Activated naive CD4-positive, alpha-beta T cell treated with anti-CD3 and anti-CD28 coated beads, Interleukin-2, amount 50 U/mL, for 16 hours (primary cell): Measurements from ENCODE around the gene ASAP2.

Experiments used
- DNase-seq: peaks from one replicate; pipeline ENCODE4 v3.0.0-alpha.2; 2020

Gene ASAP2

GRCh38 chr2:9300214-9300613, 93.6 kb downstream of the ASAP2 start:
- no peak for DNase-seq

- no peak for DNase-seq
These were observed 94.3 kb downstream of the ASAP2 start for GRCh38 chr2:9300829-9301453.

DNA sequence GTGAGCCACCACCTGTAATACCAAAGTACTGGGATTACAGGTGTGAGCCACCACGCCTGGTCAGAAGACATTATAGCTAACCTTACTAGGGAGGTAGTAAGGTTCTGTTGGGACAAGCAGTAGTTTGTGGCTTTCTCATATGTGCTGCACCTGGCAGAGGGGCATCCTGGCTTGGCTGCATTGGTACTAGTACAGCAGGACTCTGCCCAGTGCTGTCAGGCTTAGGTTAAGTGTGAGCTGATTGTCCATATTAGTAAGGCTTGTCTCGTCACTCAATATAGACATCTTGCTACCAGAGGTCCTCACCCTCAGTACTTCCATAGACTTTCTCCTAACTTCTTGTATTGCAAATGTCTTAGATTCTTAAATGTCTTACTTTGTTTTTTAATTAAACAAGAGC, 96.1 kb downstream of the ASAP2 start:
- no peak for DNase-seq

- DNase-seq: no peak
These were observed 97.1 kb downstream of the ASAP2 start for GRCh38 chr2:9303528-9304225.

DNA sequence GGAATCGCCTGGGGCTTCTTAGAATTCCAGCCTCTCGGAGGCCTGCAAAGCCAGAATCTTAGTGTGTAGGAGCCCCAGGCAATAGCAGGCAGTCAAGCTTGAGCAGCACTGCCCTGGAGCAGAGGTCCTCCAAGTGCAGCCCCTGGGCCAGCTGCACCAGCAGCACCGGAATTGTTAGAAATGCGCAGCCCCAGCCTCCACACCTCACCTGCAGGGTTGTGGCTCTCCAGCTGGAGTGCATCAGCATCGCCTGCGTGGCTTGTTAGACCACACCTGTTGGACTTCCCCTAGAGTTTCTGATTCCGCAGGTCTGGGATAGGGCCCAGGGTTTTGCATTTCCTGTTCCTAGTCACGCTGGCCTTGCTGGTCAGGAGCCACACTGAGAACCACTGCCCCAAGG, 100.3 kb downstream of the ASAP2 start:
- DNase-seq: no peak

GRCh38 chr2:9307535-9307934, 100.9 kb downstream of the ASAP2 start:
- DNase-seq: no peak

- no peak for DNase-seq
These were observed 101.8 kb downstream of the ASAP2 start for GRCh38 chr2:9308186-9308955.

- DNase-seq: no peak
These were observed 102.5 kb downstream of the ASAP2 start for GRCh38 chr2:9309147-9309546.

DNA sequence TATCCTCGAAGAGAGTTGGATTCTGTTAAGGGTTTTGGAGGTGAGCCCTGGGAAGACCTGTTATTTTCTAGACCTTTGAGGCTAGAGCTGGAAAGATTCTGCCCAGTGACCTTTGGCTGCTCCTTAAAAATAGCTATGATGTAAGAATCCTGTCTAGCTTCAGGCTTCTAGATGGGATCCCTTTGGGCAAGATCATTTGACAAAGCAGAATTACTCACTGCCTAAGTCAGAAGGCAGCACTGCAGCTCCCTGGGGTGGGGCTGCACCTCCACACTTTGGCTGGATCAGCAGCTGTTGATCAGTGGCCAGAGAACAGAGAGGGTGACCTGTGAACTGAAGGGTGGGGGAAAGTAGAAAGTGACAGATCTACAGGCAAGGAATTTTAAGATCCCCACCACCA, 103.8 kb downstream of the ASAP2 start:
- DNase-seq: no peak

DNA sequence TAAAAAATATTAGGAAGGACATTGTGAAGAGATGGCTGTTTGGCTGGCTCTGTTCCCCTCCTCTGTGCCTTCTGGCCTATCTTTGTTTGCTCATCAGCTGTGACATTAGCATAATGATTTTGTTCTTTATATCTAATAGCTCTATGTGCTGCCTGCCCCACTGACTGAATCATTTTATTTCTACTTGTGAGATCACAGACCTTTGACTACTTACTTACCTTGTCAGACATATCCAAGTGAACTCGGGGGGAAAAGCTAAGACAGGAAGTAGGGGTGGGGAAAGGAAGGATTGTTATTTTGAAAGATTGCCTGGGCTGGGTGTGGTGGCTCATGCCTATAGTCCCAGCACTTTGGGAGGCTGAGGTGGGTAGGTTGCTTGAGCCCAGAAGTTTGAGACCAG, 104.2 kb downstream of the ASAP2 start:
- no peak for DNase-seq

DNA sequence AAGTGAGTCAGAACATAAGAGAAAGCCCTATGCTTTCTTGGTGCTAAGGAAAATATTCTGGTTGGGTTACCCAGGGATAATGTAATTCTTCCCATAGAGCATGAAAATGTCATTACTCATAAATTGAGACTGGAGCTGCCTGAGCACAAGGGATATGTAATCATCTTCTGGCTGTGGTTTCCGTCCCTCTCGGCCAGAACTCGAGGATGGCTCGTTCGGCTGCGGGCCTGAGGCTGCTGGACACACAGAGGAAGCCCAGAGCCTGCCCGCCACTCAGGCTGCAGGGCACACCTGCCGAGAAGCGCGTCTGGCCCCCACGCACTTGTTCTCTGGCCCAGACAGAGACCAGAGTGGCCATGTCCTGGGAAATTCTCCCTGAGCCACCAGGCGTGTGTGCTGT, 104.9 kb downstream of the ASAP2 start:
- DNase-seq: no peak

GRCh38 chr2:9312591-9312990, 106.0 kb downstream of the ASAP2 start:
- DNase-seq: no peak

DNA sequence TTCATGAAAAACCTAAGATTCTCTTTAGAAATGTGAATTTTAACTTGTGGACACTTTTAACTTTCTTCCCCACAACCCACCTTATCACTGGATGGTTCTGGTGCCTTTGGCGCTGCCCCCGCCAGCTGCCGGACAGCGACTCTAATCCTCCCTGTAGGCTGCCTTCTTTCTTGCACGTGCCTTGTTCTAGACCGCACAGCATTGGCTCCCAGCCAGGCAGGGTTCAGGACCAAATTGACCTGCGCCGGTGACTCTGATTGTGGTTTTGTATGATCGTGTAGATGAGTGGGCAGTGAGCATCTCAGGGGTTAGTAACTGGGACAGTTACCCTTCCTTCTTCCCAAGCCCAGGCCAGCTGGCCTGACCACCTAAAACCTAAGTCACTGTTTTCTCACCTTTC, 106.8 kb downstream of the ASAP2 start:
- DNase-seq: no peak

- DNase-seq: no peak
These were observed 108.8 kb downstream of the ASAP2 start for GRCh38 chr2:9315280-9315847.

DNA sequence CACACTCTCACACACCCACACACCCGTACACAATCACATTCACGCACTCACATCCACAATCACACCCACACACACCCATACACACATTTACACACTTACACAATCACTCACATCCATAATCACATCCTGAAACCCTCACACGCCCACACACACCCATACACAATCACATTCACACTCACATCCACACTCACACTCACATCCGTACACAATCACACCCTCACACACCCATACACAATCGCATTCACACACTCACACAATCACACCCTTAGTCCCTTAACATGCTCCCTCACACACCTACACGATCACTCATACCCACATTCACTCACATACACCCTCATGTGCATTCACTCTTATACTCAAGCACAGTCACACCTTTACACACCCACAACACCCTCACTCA, 110.9 kb downstream of the ASAP2 start:
- no peak for DNase-seq

- no peak for DNase-seq
These were observed 112.1 kb downstream of the ASAP2 start for GRCh38 chr2:9318461-9319337.

- DNase-seq: no peak
These were observed 112.7 kb downstream of the ASAP2 start for GRCh38 chr2:9319338-9319715.

- DNase-seq: no peak
These were observed 116.0 kb downstream of the ASAP2 start for GRCh38 chr2:9322576-9322975.

- no peak for DNase-seq
These were observed 118.8 kb downstream of the ASAP2 start for GRCh38 chr2:9325428-9325827.

DNA sequence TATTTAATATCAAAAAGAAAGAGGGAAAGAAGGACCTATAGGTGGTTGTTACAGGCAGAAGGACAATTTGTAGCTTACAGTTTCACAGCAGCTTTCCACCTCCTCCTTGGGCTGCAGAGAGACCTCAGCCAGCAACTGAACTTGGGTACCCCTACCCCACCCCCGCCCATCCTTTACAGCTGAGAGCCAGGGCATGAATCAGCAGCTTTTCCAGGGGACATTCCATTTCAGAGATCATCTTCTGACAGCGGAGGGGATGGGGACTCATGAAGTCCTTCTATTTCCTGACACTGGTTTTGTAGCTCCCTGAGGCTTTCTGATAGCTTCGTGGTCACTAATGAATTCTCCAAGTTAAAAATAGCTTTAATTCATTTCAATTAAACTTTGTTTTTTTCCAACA, 120.4 kb downstream of the ASAP2 start:
- no peak for DNase-seq

GRCh38 chr2:9327873-9328352, 121.3 kb downstream of the ASAP2 start:
- DNase-seq: no peak

GRCh38 chr2:9328931-9329330, 122.3 kb downstream of the ASAP2 start:
- no peak for DNase-seq

DNA sequence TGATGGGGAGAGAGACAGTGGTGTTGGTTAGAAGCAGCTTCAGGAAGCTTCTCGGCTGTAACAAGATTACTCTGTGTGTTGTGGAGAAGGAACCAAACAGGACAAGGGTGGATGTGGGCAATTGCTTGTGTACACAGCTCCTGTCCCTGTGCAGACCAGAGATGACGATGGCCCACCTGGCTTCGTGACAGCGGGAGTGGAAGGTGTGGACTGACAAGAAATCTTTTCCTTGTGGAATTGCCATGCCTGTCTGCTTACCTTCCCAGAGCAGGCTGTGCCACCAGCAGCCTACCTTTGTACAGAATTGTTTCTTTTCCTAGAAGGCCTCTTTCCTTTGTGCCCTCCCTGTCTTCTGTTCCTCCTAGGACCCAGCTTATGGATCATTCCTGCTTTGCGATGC, 122.9 kb downstream of the ASAP2 start:
- no peak for DNase-seq
